ENCODE data around the gene ACTN1.

DNA sequence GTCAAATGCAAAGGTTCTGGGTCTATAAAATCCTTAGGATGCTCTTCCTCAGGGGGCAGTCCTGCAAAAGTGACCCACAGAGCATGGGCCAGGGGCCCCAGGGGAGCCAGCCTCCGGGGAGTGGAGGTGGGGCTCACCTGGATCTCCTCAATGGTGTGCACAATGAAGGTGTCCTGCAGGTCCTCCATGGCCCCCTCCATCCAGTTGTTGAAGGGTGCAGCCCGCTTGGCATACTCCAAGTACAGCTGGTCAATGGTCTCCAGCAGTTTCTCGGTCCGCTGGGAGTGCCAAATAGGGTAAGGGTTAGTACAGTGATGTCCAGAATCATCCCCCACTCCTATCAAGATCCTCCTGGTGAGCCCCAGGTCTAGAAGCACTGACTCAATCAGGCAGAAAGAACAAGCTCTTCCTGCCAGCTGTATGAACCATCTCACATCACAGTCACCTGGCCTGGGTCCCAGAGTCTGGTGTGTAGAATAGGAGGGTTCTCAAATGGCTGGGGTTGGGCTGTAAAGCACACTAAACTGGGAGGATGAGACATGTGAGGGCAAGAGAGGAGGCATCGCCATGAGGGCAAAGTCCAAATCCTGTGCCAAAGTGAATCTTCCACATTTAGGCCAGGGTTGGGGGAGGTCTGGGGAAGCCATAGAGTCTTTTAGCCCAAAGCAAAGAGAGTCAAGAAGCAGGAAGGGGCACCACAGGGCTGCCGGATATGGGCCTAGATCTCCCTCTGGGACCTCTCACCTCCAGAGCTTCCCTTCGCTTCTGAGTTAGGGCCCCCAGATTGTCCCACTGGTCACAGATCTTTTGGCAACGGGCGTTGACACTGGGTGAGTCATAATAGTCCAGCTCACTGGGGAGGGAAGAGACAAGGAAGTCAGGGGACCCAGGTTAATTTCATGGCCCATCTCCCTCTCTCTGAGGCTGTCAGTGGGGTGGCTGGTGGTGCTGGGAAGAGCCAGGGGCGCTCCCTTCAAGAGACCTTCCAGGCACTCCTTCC lies 94.8 kb downstream of the ACTN1 start:
- TF ChIP-seq, protein P1, sequence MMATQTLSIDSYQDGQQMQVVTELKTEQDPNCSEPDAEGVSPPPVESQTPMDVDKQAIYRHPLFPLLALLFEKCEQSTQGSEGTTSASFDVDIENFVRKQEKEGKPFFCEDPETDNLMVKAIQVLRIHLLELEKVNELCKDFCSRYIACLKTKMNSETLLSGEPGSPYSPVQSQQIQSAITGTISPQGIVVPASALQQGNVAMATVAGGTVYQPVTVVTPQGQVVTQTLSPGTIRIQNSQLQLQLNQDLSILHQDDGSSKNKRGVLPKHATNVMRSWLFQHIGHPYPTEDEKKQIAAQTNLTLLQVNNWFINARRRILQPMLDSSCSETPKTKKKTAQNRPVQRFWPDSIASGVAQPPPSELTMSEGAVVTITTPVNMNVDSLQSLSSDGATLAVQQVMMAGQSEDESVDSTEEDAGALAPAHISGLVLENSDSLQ (IDR thresholded peaks at IDR 0.05): no peak
- TF ChIP-seq FOXM1 (IDR thresholded peaks at IDR 0.05; ENCODE audit: borderline replicate concordance): no peak
- TF ChIP-seq ZNF384 (IDR thresholded peaks at IDR 0.05): no peak
